Natural killer cell (primary cell): ENCODE results near the gene TTC22. TPM values are rescaled to one million over a fixed set of nuclear protein-coding genes. Genes with fewer than 3 reads are reported as not detected.

Source experiments
- ATAC-seq, 3 donors: fragments of 150-1000 bp in 2 of 3; fragments of 200-7000 bp in 1 of 3; cut with Tn5 transposase; 1 replicate in 1 of 3; 2 replicates in 2 of 3; pipeline ENCODE4 v1.10.0; 2021; ENCODE audit warnings: mild to moderate bottlenecking in 2 of 3, moderate library complexity in 2 of 3
- DNase-seq, 2 donors: peaks; one replicate each; pipeline versions ENCODE4 v3.0.0 to v3.0.0-alpha.2; 2013 to 2021; ENCODE audit warnings: mixed read lengths in 1 of 2
- H3K27ac ChIP-seq: one replicate; pipeline ENCODE4 v1.5.1; 2013; ENCODE audit warnings: mild to moderate bottlenecking, low read length
- H3K27me3 ChIP-seq: one replicate; pipeline ENCODE4 v1.6.1; 2013; ENCODE audit warnings: low read length; ENCODE audit not compliant: control insufficient read depth, insufficient read depth
- H3K36me3 ChIP-seq: one replicate; pipeline ENCODE4 v1.6.1; 2013; ENCODE audit warnings: low read length; ENCODE audit not compliant: control insufficient read depth, insufficient read depth
- H3K4me1 ChIP-seq: one replicate; pipeline ENCODE4 v1.6.1; 2013; ENCODE audit warnings: low read length; ENCODE audit not compliant: control insufficient read depth, insufficient read depth
- H3K4me3 ChIP-seq: one replicate; pipeline ENCODE4 v1.5.1; 2013; ENCODE audit warnings: low read length
- H3K9me3 ChIP-seq: one replicate; pipeline ENCODE4 v1.6.1; 2013; ENCODE audit warnings: low read length; ENCODE audit not compliant: control insufficient read depth, insufficient read depth
- H3K27ac Mint-ChIP-seq, 2 donors: one replicate each; pipeline ENCODE4 v1.8.0; 2022; ENCODE audit warnings: mild to moderate bottlenecking in 2 of 2, mixed read lengths in 2 of 2, moderate library complexity in 1 of 2
- H3K27me3 Mint-ChIP-seq, 2 donors: one replicate each; pipeline ENCODE4 v1.8.0; 2022; ENCODE audit warnings: low read depth in 2 of 2, mixed read lengths in 2 of 2
- H3K36me3 Mint-ChIP-seq: one replicate; pipeline ENCODE4 v1.8.0; 2022; ENCODE audit warnings: mixed read lengths
- H3K4me1 Mint-ChIP-seq, 2 donors: one replicate each; pipeline ENCODE4 v1.8.0; 2022; ENCODE audit warnings: mixed read lengths in 2 of 2
- H3K4me3 Mint-ChIP-seq: one replicate; pipeline ENCODE4 v1.8.0; 2022; ENCODE audit warnings: mild to moderate bottlenecking, moderate library complexity, mixed read lengths
- H3K9me3 Mint-ChIP-seq, 2 donors: one replicate each; pipeline ENCODE4 v1.8.0; 2022; ENCODE audit warnings: mixed read lengths in 2 of 2
- CTCF ChIP-seq: fragments of 200-600 bp; IDR thresholded peaks from one replicate; pipeline ENCODE4 v1.8.0; 2022; ENCODE audit warnings: antibody characterized with exemption
- WGBS: methylation state at CpG from one replicate; pipeline ENCODE4 v1.1.7; 2013; ENCODE audit warnings: missing lambda C conversion rate; ENCODE audit not compliant: insufficient coverage; 5-methylcytosine and 5-hydroxymethylcytosine counted together
- intact Hi-C: fragments of 100-400 bp; cut with micrococcal nuclease; formaldehyde crosslinking; loops from one replicate; pipeline ENCODE4 v1.14.2; 2022
- total RNA-seq, 4 donors: library from RNA; stranded (reverse); fragments of 120-200 nt in 1 of 4; gene quantifications; one replicate each; pipeline versions ENCODE4 v1.2.3 to v1.2.4, GENCODE V29; 2013 to 2022

The TTC22 gene
- total RNA-seq, 3 donors from 2014 or later (not counting 1 experiment from before 2014, with no cell fraction given), result 17.8 to 30.8 (median 26.5) TPM

- Histone ChIP-seq H3K9me3 (peaks cover 6% of the 10 kb centered on the region), H3K4me1 (no peaks in the 10 kb centered on the region), H3K4me3 (no peak overlapping the region), H3K27ac (no peak overlapping the region), H3K36me3 (peaks cover 44% of the 10 kb centered on the region), H3K27me3 (no peaks in the 10 kb centered on the region)
- ATAC-seq (no peak), DNase-seq (no peak)
- no peaks in the 10 kb centered on the region for H3K9me3 Mint-ChIP-seq
- H3K27me3 Mint-ChIP-seq, result no peaks in the 10 kb centered on the region
- no peak for TF ChIP-seq CTCF
- intact Hi-C loops, result no loop called here
- H3K27ac Mint-ChIP-seq, result peak overlapping the region in 1 of 2 donors; percentile 38
- peaks cover 41 to 47% of the 10 kb centered on the region in 2 donors for H3K4me1 Mint-ChIP-seq
- H3K4me3 Mint-ChIP-seq, result no peak overlapping the region
- no peaks in the 10 kb centered on the region for H3K36me3 Mint-ChIP-seq
- 89% methylated on average over 10 of the region's 11 CpGs for WGBS
Observed at GRCh38 chr1:54787604-54788003, 13.5 kb downstream of the TTC22 start.

- Histone ChIP-seq H3K27me3 (no peaks in the 10 kb centered on the region), H3K4me1 (no peaks in the 10 kb centered on the region), H3K27ac (no peak overlapping the region), H3K4me3 (no peak overlapping the region), H3K9me3 (no peaks in the 10 kb centered on the region), H3K36me3 (peaks cover 39% of the 10 kb centered on the region)
- ATAC-seq, result no peak
- WGBS, result 97% methylated on average over 8 of the region's 8 CpGs
- H3K27ac Mint-ChIP-seq, result peak overlapping the region in 1 of 2 donors; percentile 77
- H3K9me3 Mint-ChIP-seq, result no peaks in the 10 kb centered on the region
- H3K4me3 Mint-ChIP-seq, result no peak overlapping the region
- DNase-seq, result no peak
- H3K27me3 Mint-ChIP-seq, result no peaks in the 10 kb centered on the region
- peaks cover 37 to 46% of the 10 kb centered on the region in 2 donors for H3K4me1 Mint-ChIP-seq
- intact Hi-C loops, result no loop called here
- peaks cover 3% of the 10 kb centered on the region for H3K36me3 Mint-ChIP-seq
- no peak for TF ChIP-seq CTCF
Observed at GRCh38 chr1:54786778-54787177, 14.3 kb downstream of the TTC22 start.

GRCh38 chr1:54784066-54784465 is 17.1 kb downstream of the TTC22 start:
- peaks cover 39% of the 10 kb centered on the region for H3K36me3 ChIP-seq
- intact Hi-C loops, result no loop called here
- H3K27ac ChIP-seq, result no peak overlapping the region
- H3K9me3 Mint-ChIP-seq, result no peaks in the 10 kb centered on the region
- no peaks in the 10 kb centered on the region for H3K27me3 ChIP-seq
- DNase-seq, result no peak
- H3K36me3 Mint-ChIP-seq, result peaks cover 16% of the 10 kb centered on the region
- H3K27me3 Mint-ChIP-seq, result no peaks in the 10 kb centered on the region
- no peak for ATAC-seq
- H3K4me1 ChIP-seq, result no peaks in the 10 kb centered on the region
- no peak overlapping the region for H3K4me3 Mint-ChIP-seq
- peaks cover 19 to 28% of the 10 kb centered on the region in 2 donors for H3K4me1 Mint-ChIP-seq
- H3K27ac Mint-ChIP-seq, result no peak overlapping the region
- H3K4me3 ChIP-seq, result no peak overlapping the region
- WGBS, result no CpG with 5 or more reads among the region's 2 CpGs
- TF ChIP-seq CTCF, result no peak
- no peaks in the 10 kb centered on the region for H3K9me3 ChIP-seq

- TF ChIP-seq CTCF, result no peak
- Mint-ChIP-seq H3K4me3 (no peak overlapping the region), H3K4me1 (peaks cover 26 to 34% of the 10 kb centered on the region in 2 donors), H3K27me3 (no peaks in the 10 kb centered on the region), H3K27ac (peak overlapping the region in 1 of 2 donors; percentile 25), H3K36me3 (peaks cover 26% of the 10 kb centered on the region), H3K9me3 (no peaks in the 10 kb centered on the region)
- no peak for DNase-seq
- Histone ChIP-seq H3K27me3 (no peaks in the 10 kb centered on the region), H3K9me3 (no peaks in the 10 kb centered on the region), H3K27ac (no peak overlapping the region), H3K36me3 (peaks cover 45% of the 10 kb centered on the region), H3K4me1 (no peaks in the 10 kb centered on the region), H3K4me3 (no peak overlapping the region)
- 95% methylated on average over 1 of the region's 2 CpGs for WGBS
- no peak for ATAC-seq
- intact Hi-C loops, result no loop called here
Observed at GRCh38 chr1:54782588-54782987, 18.5 kb downstream of the TTC22 start.
